GM12875 (cell line): ENCODE measurements around the gene POLR2A.

Source experiments
- H3K4me3 ChIP-seq: one replicate; pipeline ENCODE4 v1.5.1; 2011; ENCODE audit warnings: low read depth, low read length, control low read depth
- CTCF ChIP-seq: IDR thresholded peaks from 2 replicates; pipeline ENCODE4 v1.5.1; 2011; ENCODE audit warnings: low read depth, mild to moderate bottlenecking, control low read depth, inconsistent platforms, low read length, moderate library complexity, borderline replicate concordance; ENCODE audit not compliant: insufficient read depth

POLR2A gene

DNA sequence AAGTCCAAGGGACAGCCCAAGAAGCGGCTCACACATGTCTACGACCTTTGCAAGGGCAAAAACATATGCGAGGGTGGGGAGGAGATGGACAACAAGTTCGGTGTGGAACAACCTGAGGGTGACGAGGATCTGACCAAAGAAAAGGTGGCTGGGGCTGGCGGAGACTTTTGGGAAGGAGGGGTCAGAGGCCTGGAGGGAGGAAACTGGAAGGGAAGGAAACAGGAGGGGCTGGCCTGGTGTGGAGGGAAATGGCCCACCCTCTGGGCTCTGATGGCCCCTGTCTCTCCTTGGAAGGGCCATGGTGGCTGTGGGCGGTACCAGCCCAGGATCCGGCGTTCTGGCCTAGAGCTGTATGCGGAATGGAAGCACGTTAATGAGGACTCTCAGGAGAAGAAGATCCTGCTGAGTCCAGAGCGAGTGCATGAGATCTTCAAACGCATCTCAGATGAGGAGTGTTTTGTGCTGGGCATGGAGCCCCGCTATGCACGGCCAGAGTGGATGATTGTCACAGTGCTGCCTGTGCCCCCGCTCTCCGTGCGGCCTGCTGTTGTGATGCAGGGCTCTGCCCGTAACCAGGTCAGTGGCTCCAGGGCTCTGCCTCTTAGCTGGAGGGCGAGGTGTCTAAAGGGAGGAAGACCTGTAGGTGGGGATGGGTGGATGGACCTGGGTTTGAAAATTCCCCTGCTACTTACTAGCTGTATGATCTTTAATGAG is 12.5 kb downstream of the POLR2A start:
- H3K4me3 ChIP-seq: no peak overlapping the region
- TF ChIP-seq CTCF: no peak

DNA sequence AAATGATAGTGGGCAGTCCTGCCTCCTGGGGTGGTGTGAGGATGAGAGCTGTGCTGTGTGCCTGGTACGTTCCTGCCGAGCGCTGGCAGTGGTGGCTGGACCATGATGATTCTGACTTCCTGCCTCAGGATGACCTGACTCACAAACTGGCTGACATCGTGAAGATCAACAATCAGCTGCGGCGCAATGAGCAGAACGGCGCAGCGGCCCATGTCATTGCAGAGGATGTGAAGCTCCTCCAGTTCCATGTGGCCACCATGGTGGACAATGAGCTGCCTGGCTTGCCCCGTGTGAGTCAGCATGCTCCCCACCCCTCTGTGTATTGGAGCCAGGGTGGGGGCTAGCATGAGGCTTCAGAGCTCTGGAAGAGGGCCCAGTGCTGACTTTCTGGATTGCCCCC is 13.1 kb downstream of the POLR2A start:
- H3K4me3 ChIP-seq: no peak overlapping the region
- no peak for TF ChIP-seq CTCF

DNA sequence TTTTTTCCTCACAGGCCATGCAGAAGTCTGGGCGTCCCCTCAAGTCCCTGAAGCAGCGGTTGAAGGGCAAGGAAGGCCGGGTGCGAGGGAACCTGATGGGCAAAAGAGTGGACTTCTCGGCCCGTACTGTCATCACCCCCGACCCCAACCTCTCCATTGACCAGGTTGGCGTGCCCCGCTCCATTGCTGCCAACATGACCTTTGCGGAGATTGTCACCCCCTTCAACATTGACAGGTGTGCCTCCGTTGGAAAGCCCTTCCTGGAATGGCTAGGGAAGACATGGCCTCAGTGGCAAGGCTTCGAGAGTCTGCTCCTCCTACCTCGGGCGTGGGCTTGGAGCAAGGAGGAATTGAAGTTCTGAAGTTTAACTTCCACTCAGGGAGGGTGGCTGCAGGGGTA is 13.5 kb downstream of the POLR2A start:
- no peak overlapping the region for H3K4me3 ChIP-seq
- TF ChIP-seq CTCF: no peak

DNA sequence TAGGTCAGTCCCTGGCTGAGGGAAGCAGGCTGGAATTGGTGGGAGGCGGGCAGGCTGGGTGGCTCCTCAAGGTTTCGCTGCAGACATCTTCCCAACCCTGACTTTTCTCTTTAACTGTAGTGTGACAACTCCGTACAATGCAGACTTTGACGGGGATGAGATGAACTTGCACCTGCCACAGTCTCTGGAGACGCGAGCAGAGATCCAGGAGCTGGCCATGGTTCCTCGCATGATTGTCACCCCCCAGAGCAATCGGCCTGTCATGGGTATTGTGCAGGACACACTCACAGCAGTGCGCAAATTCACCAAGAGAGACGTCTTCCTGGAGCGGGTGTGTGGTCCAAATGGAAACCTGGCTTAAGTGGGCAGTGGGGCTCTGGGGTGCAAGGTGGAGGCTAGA is 15.0 kb downstream of the POLR2A start:
- no peak for TF ChIP-seq CTCF

DNA sequence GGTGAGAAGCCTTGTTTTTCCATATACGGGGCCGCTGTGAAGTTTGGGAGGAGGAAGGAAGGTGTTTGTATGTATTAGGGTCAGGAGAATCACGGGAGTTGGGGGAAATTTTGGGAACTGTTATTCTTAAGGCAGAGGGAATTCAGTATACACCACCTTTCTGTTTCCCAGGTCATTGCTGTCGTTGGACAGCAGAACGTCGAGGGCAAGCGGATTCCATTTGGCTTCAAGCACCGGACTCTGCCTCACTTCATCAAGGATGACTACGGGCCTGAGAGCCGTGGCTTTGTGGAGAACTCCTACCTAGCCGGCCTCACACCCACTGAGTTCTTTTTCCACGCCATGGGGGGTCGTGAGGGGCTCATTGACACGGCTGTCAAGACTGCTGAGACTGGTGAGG is 17.6 kb downstream of the POLR2A start:
- no peak overlapping the region for H3K4me3 ChIP-seq
- TF ChIP-seq CTCF: no peak

More for the DNA sequence above, 15.0 kb downstream of the POLR2A start:
- H3K4me3 ChIP-seq: no peak overlapping the region

DNA sequence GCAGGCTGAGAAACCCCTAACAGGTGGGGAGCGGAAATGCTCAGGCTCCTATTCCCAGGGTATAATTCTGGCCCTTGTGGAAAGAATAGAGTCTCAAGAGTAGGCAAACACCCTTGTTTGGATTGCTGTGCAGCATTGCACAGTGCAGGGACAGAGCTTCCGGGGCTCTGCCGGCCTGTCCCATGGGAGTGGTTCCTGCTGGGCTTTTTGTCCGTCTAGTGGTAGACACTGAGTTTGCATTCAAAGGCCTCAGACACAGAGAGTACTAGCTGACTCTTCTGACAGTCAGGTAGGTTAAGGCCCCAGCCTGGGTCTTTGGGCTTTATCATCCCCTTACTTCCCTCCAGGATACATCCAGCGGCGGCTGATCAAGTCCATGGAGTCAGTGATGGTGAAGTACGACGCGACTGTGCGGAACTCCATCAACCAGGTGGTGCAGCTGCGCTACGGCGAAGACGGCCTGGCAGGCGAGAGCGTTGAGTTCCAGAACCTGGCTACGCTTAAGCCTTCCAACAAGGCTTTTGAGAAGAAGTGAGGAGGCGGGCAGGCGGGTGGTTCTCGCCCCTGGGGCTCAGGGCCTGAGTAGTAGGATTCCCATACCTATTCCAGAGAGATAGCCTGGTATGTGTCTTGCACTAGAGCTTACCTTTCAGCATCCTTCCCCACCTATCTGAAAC is 18.1 kb downstream of the POLR2A start:
- TF ChIP-seq CTCF: no peak

DNA sequence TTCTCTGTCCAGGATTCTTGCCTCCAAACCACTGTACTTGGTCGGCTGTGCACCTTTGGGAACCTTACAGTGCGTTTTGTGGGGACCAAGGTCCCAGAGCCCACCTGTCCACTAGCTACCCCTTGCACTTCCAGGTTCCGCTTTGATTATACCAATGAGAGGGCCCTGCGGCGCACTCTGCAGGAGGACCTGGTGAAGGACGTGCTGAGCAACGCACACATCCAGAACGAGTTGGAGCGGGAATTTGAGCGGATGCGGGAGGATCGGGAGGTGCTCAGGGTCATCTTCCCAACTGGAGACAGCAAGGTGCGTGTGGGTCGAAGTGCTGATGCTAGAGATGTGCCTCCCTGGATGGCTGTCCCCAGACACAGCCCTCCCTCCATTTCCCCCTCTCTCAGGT is 18.8 kb downstream of the POLR2A start:
- 0 out of 2 replicates have a peak, but pooled peaks have one; percentile 17 for TF ChIP-seq CTCF

More for the DNA sequence above, 18.1 kb downstream of the POLR2A start:
- no peak overlapping the region for H3K4me3 ChIP-seq

More for the DNA sequence above, 18.8 kb downstream of the POLR2A start:
- H3K4me3 ChIP-seq: no peak overlapping the region
